WTC11 (cell line): ENCODE data around the gene GDA. TPM values are rescaled to one million over a fixed set of nuclear protein-coding genes. Genes with fewer than 3 reads are reported as not detected.

Experiments
- ATAC-seq: fragments of 200-7000 bp; cut with Tn5 transposase; 2 replicates; pipeline ENCODE4 v1.10.0; 2021; ENCODE audit warnings: mild to moderate bottlenecking, moderate library complexity
- CTCF ChIA-PET: fragments of 300-600 bp; sonication (Branson Sonifier 250); formaldehyde crosslinking; loops from one replicate; lab custom pipeline; 2021; ENCODE audit warnings: antibody characterized with exemption; lab: Charles Lee
- POLR2A ChIA-PET: fragments of 350-600 bp; sonication (Branson Sonifier 250); formaldehyde crosslinking; loops from one replicate; lab custom pipeline; 2021; ENCODE audit warnings: antibody characterized with exemption; lab: Charles Lee
- DNase-seq: peaks from one replicate; pipeline ENCODE4 v3.0.0; 2021; ENCODE audit warnings: low spot score
- H3K27ac Mint-ChIP-seq: 2 replicates; pipeline ENCODE4 v1.8.0; 2021; ENCODE audit warnings: mixed read lengths
- H3K27me3 Mint-ChIP-seq: 2 replicates; pipeline ENCODE4 v1.8.0; 2021; ENCODE audit warnings: low read depth, mild to moderate bottlenecking, moderate library complexity, mixed read lengths
- H3K36me3 Mint-ChIP-seq: 2 replicates; pipeline ENCODE4 v1.8.0; 2021; ENCODE audit warnings: mixed read lengths
- H3K4me1 Mint-ChIP-seq: 2 replicates; pipeline ENCODE4 v1.8.0; 2022; ENCODE audit warnings: mixed read lengths
- H3K4me3 Mint-ChIP-seq: 2 replicates; pipeline ENCODE4 v1.8.0; 2021; ENCODE audit warnings: mild to moderate bottlenecking, moderate library complexity, mixed read lengths
- H3K9me3 Mint-ChIP-seq: 2 replicates; pipeline ENCODE4 v1.8.0; 2021; ENCODE audit warnings: mixed read lengths
- ATF6 ChIP-seq: sonication (generic); formaldehyde crosslinking; IDR thresholded peaks from 2 replicates; pipeline ENCODE4 v1.8.1; 2023; ENCODE audit warnings: mild to moderate bottlenecking, missing genetic modification reagents
- EMX1 ChIP-seq: fragments of 250-450 bp; sonication (Bioruptor Pico); IDR thresholded peaks from 2 replicates; pipeline ENCODE4 v1.8.0; 2021; ENCODE audit warnings: mild to moderate bottlenecking
- FOXJ3 ChIP-seq: sonication (generic); formaldehyde crosslinking; IDR thresholded peaks from 2 replicates; pipeline ENCODE4 v1.9.0; 2021; ENCODE audit warnings: missing genetic modification reagents, mild to moderate bottlenecking, borderline replicate concordance
- GRHL2 ChIP-seq: fragments of 250-450 bp; sonication (Bioruptor Pico); IDR thresholded peaks from 2 replicates; pipeline ENCODE4 v1.8.0; 2022; ENCODE audit warnings: mild to moderate bottlenecking, moderate library complexity; ENCODE audit not compliant: insufficient replicate concordance, severe bottlenecking
- MXD4 ChIP-seq: fragments of 250-450 bp; sonication (Bioruptor Pico); IDR thresholded peaks from 2 replicates; pipeline ENCODE4 v1.8.0; 2021; ENCODE audit warnings: mild to moderate bottlenecking, moderate library complexity, borderline replicate concordance
- NR3C1 ChIP-seq: sonication (generic); formaldehyde crosslinking; conservative IDR thresholded peaks from 2 replicates; pipeline ENCODE4 v1.8.1; 2023; ENCODE audit warnings: low read depth, mild to moderate bottlenecking, missing genetic modification reagents
- SP1 ChIP-seq: sonication (generic); formaldehyde crosslinking; conservative IDR thresholded peaks from 2 replicates; pipeline ENCODE4 v1.8.1; 2022; ENCODE audit warnings: missing genetic modification reagents
- USF2 ChIP-seq: sonication (generic); formaldehyde crosslinking; IDR thresholded peaks from 2 replicates; pipeline ENCODE4 v1.8.1; 2023; ENCODE audit warnings: mild to moderate bottlenecking, missing genetic modification reagents, moderate library complexity
- ZMAT4 ChIP-seq: fragments of 250-450 bp; sonication (Bioruptor Pico); IDR thresholded peaks from 2 replicates; pipeline ENCODE4 v1.9.0; 2021; ENCODE audit warnings: mild to moderate bottlenecking
- ZNF281 ChIP-seq: sonication (generic); formaldehyde crosslinking; IDR thresholded peaks from 2 replicates; pipeline ENCODE4 v1.8.0; 2023; ENCODE audit warnings: mild to moderate bottlenecking, missing genetic modification reagents
- ZNF532 ChIP-seq: fragments of 250-450 bp; sonication (Bioruptor Pico); IDR thresholded peaks from 2 replicates; pipeline ENCODE4 v1.9.0; 2021; ENCODE audit warnings: mild to moderate bottlenecking, borderline replicate concordance
- total RNA-seq: library from RNA; stranded (reverse); gene quantifications from 3 replicates; pipeline ENCODE4 v1.2.3, GENCODE V29; 2021

GDA gene
- total RNA-seq, 1 experiment from 2014 or later: 0.68 TPM

- DNase-seq (no peak), ATAC-seq (no peak)
- Mint-ChIP-seq H3K36me3 (no peaks in the 10 kb centered on the region), H3K4me3 (no peak overlapping the region), H3K27ac (no peak overlapping the region), H3K9me3 (peaks cover 13% of the 10 kb centered on the region), H3K4me1 (no peaks in the 10 kb centered on the region), H3K27me3 (peaks cover 5% of the 10 kb centered on the region; the same call in 1 of the 2 replicates)
- TF ChIP-seq MXD4 (CRISPR knock-in tag): no peak
- TF ChIP-seq ZNF281 (CRISPR knock-in tag): no peak
- TF ChIP-seq USF2: no peak
- no peak for TF ChIP-seq ATF6 (CRISPR knock-in tag)
- CTCF ChIA-PET: no interaction called here
- POLR2A ChIA-PET: no interaction called here
Measured at GRCh38 chr9:72137697-72138365, 11.4 kb upstream of the GDA start.

- POLR2A ChIA-PET: no interaction called here
- no peak for ATAC-seq
- Mint-ChIP-seq H3K27me3 (peaks cover 5% of the 10 kb centered on the region; the same call in 1 of the 2 replicates), H3K36me3 (no peaks in the 10 kb centered on the region), H3K4me3 (no peak overlapping the region), H3K9me3 (peaks cover 13% of the 10 kb centered on the region), H3K27ac (no peak overlapping the region), H3K4me1 (no peaks in the 10 kb centered on the region)
- CTCF ChIA-PET: no interaction called here
- DNase-seq: no peak
- TF ChIP-seq ZNF532 (CRISPR knock-in tag) (no peak), MXD4 (CRISPR knock-in tag) (no peak), FOXJ3 (no peak), NR3C1 (CRISPR knock-in tag) (no peak), GRHL2 (CRISPR knock-in tag) (no peak), EMX1 (CRISPR knock-in tag) (no peak), SP1 (no peak)
Measured at GRCh38 chr9:72139226-72139625, 10.0 kb upstream of the GDA start.

- ChIA-PET POLR2A (interaction anchor here (0.5 to 0.7 kb wide), 2 partner anchors 73 to 127 kb away, joined by 3 to 4 read pairs; no protein-coding TSS in a partner anchor), CTCF (no interaction called here)
- H3K9me3 Mint-ChIP-seq: peaks cover 13% of the 10 kb centered on the region
- H3K36me3 Mint-ChIP-seq: no peaks in the 10 kb centered on the region
- no peak for ATAC-seq
- no peak for DNase-seq
- peaks cover 5% of the 10 kb centered on the region; the same call in 1 of the 2 replicates for H3K27me3 Mint-ChIP-seq
- no peak overlapping the region for H3K4me3 Mint-ChIP-seq
- no peaks in the 10 kb centered on the region for H3K4me1 Mint-ChIP-seq
- TF ChIP-seq ZMAT4: no peak
- H3K27ac Mint-ChIP-seq: no peak overlapping the region
Measured at GRCh38 chr9:72140586-72140985, 8.7 kb upstream of the GDA start.
